ENCODE results near the gene KLHL29. TPM values are rescaled to one million over a fixed set of nuclear protein-coding genes. Genes with fewer than 3 reads are reported as not detected.

The KLHL29 gene
- total RNA-seq, 1 experiment from 2014 or later, result 43.1 TPM

DNA sequence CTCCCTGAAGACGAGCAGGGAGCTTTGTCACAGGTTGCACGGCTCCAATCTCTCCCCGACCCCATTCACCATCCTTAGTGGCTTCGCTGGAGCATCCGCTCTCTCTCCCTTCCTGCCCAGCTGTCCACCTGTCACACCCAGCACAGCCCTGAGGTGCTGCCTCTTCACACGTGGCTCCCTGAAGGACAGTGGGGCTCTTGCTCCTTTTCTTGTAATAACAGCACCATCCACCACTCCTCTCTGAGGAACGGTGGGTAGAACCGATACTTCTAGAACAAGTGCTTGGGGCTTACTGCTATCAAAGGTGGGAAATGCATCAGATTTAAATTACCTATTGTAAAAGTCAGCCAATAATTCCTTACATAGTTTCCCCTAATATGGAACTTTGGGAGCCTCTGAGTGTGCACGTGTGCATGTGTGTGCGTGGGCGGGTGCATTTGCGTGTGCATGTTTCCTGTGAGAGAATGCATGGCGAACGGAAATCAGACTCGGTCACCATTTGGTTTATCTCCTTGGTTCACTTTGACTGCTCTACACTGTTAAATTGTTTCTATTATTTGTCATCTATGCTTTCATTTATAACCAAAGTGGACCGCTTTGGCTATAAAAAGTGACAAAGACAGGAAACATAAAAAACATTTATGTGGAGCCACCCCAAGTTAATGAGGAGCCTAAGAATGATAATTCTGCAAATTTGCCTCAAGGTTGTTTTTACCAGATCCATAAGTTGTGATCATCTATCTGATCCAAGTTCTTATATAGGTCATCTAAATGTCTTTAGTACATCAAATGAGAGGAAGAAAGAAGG lies 39.1 kb downstream of the KLHL29 start:
- H3K27ac Mint-ChIP-seq (ENCODE audit: low read depth, unreplicated experiment), result no peak overlapping the region
- H3K9me3 Mint-ChIP-seq (ENCODE audit: unreplicated experiment), result no peaks in the 10 kb centered on the region
- no TSS peak for BruUV-seq (replicated peaks)
- CTCF ChIA-PET, result interaction anchor here (1.0 to 1.6 kb wide), 2 partner anchors 9 to 11 kb away, joined by 3 to 5 read pairs; no protein-coding TSS in a partner anchor
- H3K27me3 Mint-ChIP-seq (ENCODE audit: insufficient read depth, unreplicated experiment), result no peaks in the 10 kb centered on the region
- TF ChIP-seq, protein P1, sequence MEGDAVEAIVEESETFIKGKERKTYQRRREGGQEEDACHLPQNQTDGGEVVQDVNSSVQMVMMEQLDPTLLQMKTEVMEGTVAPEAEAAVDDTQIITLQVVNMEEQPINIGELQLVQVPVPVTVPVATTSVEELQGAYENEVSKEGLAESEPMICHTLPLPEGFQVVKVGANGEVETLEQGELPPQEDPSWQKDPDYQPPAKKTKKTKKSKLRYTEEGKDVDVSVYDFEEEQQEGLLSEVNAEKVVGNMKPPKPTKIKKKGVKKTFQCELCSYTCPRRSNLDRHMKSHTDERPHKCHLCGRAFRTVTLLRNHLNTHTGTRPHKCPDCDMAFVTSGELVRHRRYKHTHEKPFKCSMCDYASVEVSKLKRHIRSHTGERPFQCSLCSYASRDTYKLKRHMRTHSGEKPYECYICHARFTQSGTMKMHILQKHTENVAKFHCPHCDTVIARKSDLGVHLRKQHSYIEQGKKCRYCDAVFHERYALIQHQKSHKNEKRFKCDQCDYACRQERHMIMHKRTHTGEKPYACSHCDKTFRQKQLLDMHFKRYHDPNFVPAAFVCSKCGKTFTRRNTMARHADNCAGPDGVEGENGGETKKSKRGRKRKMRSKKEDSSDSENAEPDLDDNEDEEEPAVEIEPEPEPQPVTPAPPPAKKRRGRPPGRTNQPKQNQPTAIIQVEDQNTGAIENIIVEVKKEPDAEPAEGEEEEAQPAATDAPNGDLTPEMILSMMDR (IDR thresholded peaks at IDR 0.05; ENCODE audit: unreplicated experiment), result no peak
- H3K36me3 Mint-ChIP-seq (ENCODE audit: insufficient read depth, unreplicated experiment), result peaks cover 4% of the 10 kb centered on the region
- POLR2A ChIA-PET, result interaction anchor here (0.7 to 2.9 kb wide), 3 partner anchors 9 to 292 kb away, joined by 3 to 7 read pairs (median 3); no protein-coding TSS in a partner anchor
- intact Hi-C loops (cut with micrococcal nuclease), result no loop called here
- peaks cover 30% of the 10 kb centered on the region for H3K4me1 Mint-ChIP-seq (ENCODE audit: insufficient read depth, unreplicated experiment)
- no peak for DNase-seq (ENCODE audit: unreplicated experiment)
- no peak overlapping the region for H3K4me3 Mint-ChIP-seq (ENCODE audit: unreplicated experiment)

GRCh38 chr2:23425338-23425871 lies 40.4 kb downstream of the KLHL29 start:
- Mint-ChIP-seq H3K27ac (ENCODE audit: low read depth, unreplicated experiment) (peak overlapping the region; percentile 94), H3K36me3 (ENCODE audit: insufficient read depth, unreplicated experiment) (peaks cover 4% of the 10 kb centered on the region), H3K4me1 (ENCODE audit: insufficient read depth, unreplicated experiment) (peaks cover 27% of the 10 kb centered on the region), H3K27me3 (ENCODE audit: insufficient read depth, unreplicated experiment) (no peaks in the 10 kb centered on the region), H3K9me3 (ENCODE audit: unreplicated experiment) (no peaks in the 10 kb centered on the region), H3K4me3 (ENCODE audit: unreplicated experiment) (peak overlapping the region; percentile 19)
- CTCF ChIA-PET, result interaction anchor here (1.0 kb wide), 1 partner anchor 14 kb away, joined by 8 read pairs; no protein-coding TSS in a partner anchor
- BruUV-seq (replicated peaks), result no TSS peak
- no peak for DNase-seq (ENCODE audit: unreplicated experiment)
- POLR2A ChIA-PET, result interaction anchor here (0.6 to 2.9 kb wide), 9 partner anchors 7 to 102 kb away, joined by 3 to 10 read pairs (median 3); no protein-coding TSS in a partner anchor
- TF ChIP-seq, protein P1 (IDR thresholded peaks at IDR 0.05; ENCODE audit: unreplicated experiment), result no peak
- intact Hi-C loops (cut with micrococcal nuclease), result no loop called here

DNA sequence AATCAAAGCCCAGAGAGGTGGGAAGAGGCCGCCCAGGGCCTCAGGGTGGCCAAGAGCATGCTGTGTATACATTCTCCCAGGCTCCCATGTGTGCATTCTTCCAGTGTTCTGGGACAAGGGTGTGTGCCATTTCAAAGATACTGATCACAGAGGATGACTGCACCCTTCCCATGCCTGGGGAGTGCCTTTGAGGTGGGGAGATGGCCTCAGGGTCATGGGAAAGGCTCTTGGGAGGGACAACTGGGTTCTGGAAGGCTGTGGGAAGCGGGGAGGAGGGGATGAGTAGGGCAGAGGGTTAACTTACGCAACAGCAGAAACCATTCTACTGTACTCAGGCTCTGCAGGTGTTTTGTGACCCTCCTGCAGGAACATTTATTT lies 40.9 kb downstream of the KLHL29 start:
- Mint-ChIP-seq H3K27ac (ENCODE audit: low read depth, unreplicated experiment) (peak overlapping the region; percentile 94), H3K4me3 (ENCODE audit: unreplicated experiment) (peak overlapping the region; percentile 19), H3K36me3 (ENCODE audit: insufficient read depth, unreplicated experiment) (peaks cover 4% of the 10 kb centered on the region), H3K9me3 (ENCODE audit: unreplicated experiment) (no peaks in the 10 kb centered on the region), H3K4me1 (ENCODE audit: insufficient read depth, unreplicated experiment) (peaks cover 27% of the 10 kb centered on the region), H3K27me3 (ENCODE audit: insufficient read depth, unreplicated experiment) (no peaks in the 10 kb centered on the region)
- intact Hi-C loops (cut with micrococcal nuclease), result no loop called here
- BruUV-seq (replicated peaks), result no TSS peak
- ChIA-PET POLR2A (interaction anchor here (0.6 to 2.9 kb wide), 12 partner anchors 8 to 244 kb away, joined by 3 to 11 read pairs (median 7); partner anchors contain the start of gene KLHL29), CTCF (interaction anchor here (0.9 to 1.2 kb wide), 2 partner anchors 14 to 25 kb away, joined by 3 read pairs; no protein-coding TSS in a partner anchor)
- TF ChIP-seq, protein P1 (IDR thresholded peaks at IDR 0.05; ENCODE audit: unreplicated experiment), result no peak
- DNase-seq (ENCODE audit: unreplicated experiment), result peak; percentile 86

GRCh38 chr2:23426263-23426905 lies 41.4 kb downstream of the KLHL29 start:
- DNase-seq (ENCODE audit: unreplicated experiment), result peak; percentile 67
- peak overlapping the region; percentile 9 for H3K4me3 Mint-ChIP-seq (ENCODE audit: unreplicated experiment)
- ChIA-PET CTCF (interaction anchor here (0.9 to 1.2 kb wide), 2 partner anchors 15 to 26 kb away, joined by 3 read pairs; no protein-coding TSS in a partner anchor), POLR2A (interaction anchor here (0.6 to 2.9 kb wide), 14 partner anchors 8 to 244 kb away, joined by 3 to 11 read pairs (median 6); partner anchors contain the start of gene KLHL29)
- peak overlapping the region; percentile 94 for H3K27ac Mint-ChIP-seq (ENCODE audit: low read depth, unreplicated experiment)
- no peaks in the 10 kb centered on the region for H3K9me3 Mint-ChIP-seq (ENCODE audit: unreplicated experiment)
- peaks cover 4% of the 10 kb centered on the region for H3K36me3 Mint-ChIP-seq (ENCODE audit: insufficient read depth, unreplicated experiment)
- intact Hi-C loops (cut with micrococcal nuclease), result no loop called here
- BruUV-seq (replicated peaks), result no TSS peak
- no peaks in the 10 kb centered on the region for H3K27me3 Mint-ChIP-seq (ENCODE audit: insufficient read depth, unreplicated experiment)
- peaks cover 27% of the 10 kb centered on the region for H3K4me1 Mint-ChIP-seq (ENCODE audit: insufficient read depth, unreplicated experiment)
- TF ChIP-seq, protein P1 (IDR thresholded peaks at IDR 0.05; ENCODE audit: unreplicated experiment), result no peak
